ENCODE data around the gene XRCC2.
"Not testable (repeated sequence)": the region's sequence is repeated elsewhere in the genome, so short reads cannot be mapped to it uniquely, and the experiment has no call there.

XRCC2 gene

DNA sequence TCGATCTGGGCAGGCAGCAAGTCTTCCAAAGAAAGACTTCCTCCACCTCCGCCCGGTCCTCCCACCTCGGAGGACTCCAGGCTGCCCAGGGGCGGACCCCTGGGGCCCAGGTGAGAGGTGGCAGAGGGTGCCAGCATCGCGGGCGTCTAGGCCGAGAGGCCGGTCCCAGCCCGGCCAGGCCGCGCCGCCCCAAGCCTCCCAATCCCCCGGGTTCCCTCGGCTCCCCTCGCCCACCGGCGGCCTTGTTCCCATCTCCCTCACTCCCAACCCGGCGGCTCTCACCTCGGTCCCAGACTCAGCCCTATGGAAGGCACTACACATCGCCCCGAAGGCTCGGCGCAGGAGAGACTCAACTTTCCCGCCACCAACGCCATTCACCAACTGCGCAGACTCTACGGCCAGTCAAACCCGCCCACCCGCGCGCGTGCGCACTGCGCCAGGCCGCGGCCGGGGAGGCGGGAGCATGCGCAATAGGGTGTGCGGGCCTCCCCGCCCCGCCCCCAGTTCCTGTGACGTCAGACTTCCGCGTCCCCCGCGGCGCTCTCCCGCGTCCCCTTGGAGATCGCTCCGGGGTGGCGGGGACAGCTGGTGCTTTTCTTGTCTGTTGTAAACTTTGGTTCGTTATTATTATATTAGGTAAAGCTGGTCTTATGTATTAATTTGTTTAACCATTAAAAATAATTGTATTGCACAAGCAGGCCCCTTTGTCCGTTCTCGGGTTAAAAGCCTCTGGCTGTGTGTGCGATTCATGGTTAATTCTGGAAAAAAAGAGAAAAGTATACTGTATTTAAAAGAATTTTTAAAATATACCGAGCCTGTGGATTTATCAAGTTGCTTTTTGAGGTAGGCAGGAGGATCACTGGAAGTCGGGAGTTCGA lies at the start of gene XRCC2:
TSS of gene XRCC2 (minus strand) at position 383 of the 878 bp plus-strand sequence. CDS start at position 321, 62 bp downstream.
- Histone ChIP-seq H3K4me1 (ENCODE audit: control insufficient read depth in 1 of 2, insufficient read depth in 2 of 2, low read length in 2 of 2) (peaks cover 0 to 9% of the 10 kb centered on the region in 2 donors), H3K27ac (ENCODE audit: low read length) (peak within 1 kb of the TSS; percentile 83)

DNA sequence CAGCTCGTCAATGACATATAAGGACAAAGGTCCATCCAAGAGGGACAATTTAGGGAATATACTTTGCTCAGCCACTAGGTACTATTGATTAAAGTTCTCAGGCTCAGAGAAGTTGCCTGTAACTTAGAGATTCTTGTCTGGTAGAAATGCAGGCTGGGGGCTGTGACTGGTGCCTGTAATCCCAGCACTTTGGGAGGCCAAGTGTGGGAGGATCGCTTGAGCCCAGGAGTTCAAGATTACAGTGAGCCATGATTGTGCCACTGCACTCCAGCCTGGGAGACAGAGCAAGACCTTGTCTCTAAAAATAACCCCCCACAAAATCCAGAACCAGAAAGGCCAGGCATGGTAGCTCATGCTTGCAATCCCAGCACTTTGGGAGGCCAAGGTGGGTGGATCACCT lies 47.4 kb upstream of the XRCC2 start:
- Histone ChIP-seq H3K4me1 (ENCODE audit: control insufficient read depth in 1 of 2, insufficient read depth in 2 of 2, low read length in 2 of 2) (no peaks in the 10 kb centered on the region), H3K27me3 (ENCODE audit: low read depth, low read length) (no peaks in the 10 kb centered on the region), H3K4me3 (ENCODE audit: low read depth in 1 of 2, low read length in 2 of 2) (no peak overlapping the region)

More for the DNA sequence above, at the start of gene XRCC2:
- Histone ChIP-seq H3K36me3 (ENCODE audit: control insufficient read depth in 1 of 2, insufficient read depth in 2 of 2, low read length in 2 of 2) (no peaks in the 10 kb centered on the region), H3K27me3 (ENCODE audit: low read depth, low read length) (no peaks in the 10 kb centered on the region), H3K4me3 (ENCODE audit: low read depth in 1 of 2, low read length in 2 of 2) (peak within 1 kb of the TSS; percentile 74 to 97), H3K9me3 (ENCODE audit: control insufficient read depth in 1 of 2, low read length in 2 of 2) (no peaks in the 10 kb centered on the region)

DNA sequence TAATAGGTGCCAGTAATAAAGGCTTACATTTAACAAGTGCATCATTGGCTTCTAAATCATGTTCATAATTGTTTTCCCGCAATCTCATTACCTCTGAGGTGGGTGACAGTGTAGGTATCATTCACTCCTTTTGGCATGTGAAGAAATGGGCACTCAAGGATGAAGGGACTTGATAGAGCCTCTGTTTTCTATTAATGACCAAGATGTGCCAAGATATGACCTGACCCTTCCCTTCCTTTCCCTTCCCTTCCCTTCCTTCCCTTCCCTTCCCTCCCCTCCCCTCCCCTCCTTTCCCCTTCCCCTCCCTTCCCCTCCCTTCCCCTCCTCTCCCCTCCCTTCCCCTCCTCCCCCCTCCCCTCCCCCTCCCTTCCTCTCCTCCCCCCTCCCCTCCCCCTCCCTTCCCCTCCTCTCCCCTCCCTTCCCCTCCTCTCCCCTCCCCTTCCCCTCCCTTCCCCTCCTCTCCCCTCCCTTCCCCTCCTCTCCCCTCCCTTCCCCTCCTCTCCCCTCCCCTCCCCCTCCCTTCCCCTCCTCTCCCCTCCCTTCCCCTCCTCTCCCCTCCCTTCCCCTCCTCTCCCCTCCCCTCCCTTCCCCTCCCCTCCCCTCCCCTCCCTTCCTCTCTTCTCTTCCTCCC lies 36.6 kb upstream of the XRCC2 start:
- not testable (repeated sequence) for H3K36me3 ChIP-seq (ENCODE audit: control insufficient read depth in 1 of 2, insufficient read depth in 2 of 2, low read length in 2 of 2)

More for the DNA sequence above, 47.4 kb upstream of the XRCC2 start:
- Histone ChIP-seq H3K27ac (ENCODE audit: low read length) (no peak overlapping the region), H3K9me3 (ENCODE audit: control insufficient read depth in 1 of 2, low read length in 2 of 2) (no peaks in the 10 kb centered on the region), H3K36me3 (ENCODE audit: control insufficient read depth in 1 of 2, insufficient read depth in 2 of 2, low read length in 2 of 2) (no peaks in the 10 kb centered on the region)

DNA sequence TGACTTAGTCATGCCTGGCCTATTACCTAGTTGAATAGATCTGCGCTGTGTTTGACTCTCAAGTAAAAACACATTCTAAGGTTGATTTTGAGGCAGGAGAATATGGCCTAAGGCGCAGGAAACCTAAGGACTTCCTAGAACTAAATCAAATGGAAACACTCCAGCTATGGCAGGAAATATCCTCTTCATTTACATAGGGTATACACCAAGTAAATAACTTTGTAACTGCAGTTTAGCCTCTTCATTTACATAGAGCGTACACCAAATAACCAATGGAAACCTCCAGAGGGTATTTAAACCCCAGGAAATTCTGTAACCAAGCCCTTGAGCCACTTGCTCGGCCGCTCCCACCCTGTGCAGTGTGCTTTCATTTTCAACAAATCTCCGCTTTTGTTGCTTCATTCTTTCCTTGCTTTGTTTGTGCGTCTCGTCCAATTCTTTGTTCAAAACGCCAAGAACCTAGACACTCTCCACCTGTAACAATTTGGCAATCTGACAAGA lies 35.6 kb upstream of the XRCC2 start:
- no peaks in the 10 kb centered on the region for H3K36me3 ChIP-seq (ENCODE audit: control insufficient read depth in 1 of 2, insufficient read depth in 2 of 2, low read length in 2 of 2)
- H3K9me3 ChIP-seq (ENCODE audit: control insufficient read depth in 1 of 2, low read length in 2 of 2), result no peaks in the 10 kb centered on the region
- no peak overlapping the region for H3K4me3 ChIP-seq (ENCODE audit: low read depth in 1 of 2, low read length in 2 of 2)
- H3K27me3 ChIP-seq (ENCODE audit: low read depth, low read length), result no peaks in the 10 kb centered on the region
- H3K27ac ChIP-seq (ENCODE audit: low read length), result no peak overlapping the region
- H3K4me1 ChIP-seq (ENCODE audit: control insufficient read depth in 1 of 2, insufficient read depth in 2 of 2, low read length in 2 of 2), result peaks cover 0 to 2% of the 10 kb centered on the region in 2 donors

More for the DNA sequence above, 36.6 kb upstream of the XRCC2 start:
- H3K27ac ChIP-seq (ENCODE audit: low read length); H3K4me1 ChIP-seq (ENCODE audit: control insufficient read depth in 1 of 2, insufficient read depth in 2 of 2, low read length in 2 of 2); H3K27me3 ChIP-seq (ENCODE audit: low read depth, low read length); H3K9me3 ChIP-seq (ENCODE audit: control insufficient read depth in 1 of 2, low read length in 2 of 2); H3K4me3 ChIP-seq (ENCODE audit: low read depth in 1 of 2, low read length in 2 of 2): not testable (repeated sequence)

DNA sequence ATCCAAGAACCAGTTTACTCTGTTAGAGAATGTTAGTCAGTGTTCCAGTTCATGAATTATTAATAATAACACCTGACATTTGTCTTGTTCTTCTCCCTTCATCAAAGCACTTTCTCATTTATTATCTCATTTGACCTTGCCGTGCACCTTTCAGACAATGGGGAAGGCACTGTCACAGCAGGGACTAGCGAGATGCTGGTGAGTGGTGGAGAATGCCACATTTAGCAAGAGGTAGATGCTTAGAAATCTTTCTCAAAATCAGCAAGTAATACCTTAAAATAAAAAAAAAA lies 34.2 kb upstream of the XRCC2 start:
- Histone ChIP-seq H3K4me1 (ENCODE audit: control insufficient read depth in 1 of 2, insufficient read depth in 2 of 2, low read length in 2 of 2) (peaks cover 0 to 4% of the 10 kb centered on the region in 2 donors), H3K27me3 (ENCODE audit: low read depth, low read length) (no peaks in the 10 kb centered on the region), H3K27ac (ENCODE audit: low read length) (no peak overlapping the region), H3K4me3 (ENCODE audit: low read depth in 1 of 2, low read length in 2 of 2) (no peak overlapping the region), H3K9me3 (ENCODE audit: control insufficient read depth in 1 of 2, low read length in 2 of 2) (peaks cover 2 to 4% of the 10 kb centered on the region in 2 donors), H3K36me3 (ENCODE audit: control insufficient read depth in 1 of 2, insufficient read depth in 2 of 2, low read length in 2 of 2) (no peaks in the 10 kb centered on the region)

DNA sequence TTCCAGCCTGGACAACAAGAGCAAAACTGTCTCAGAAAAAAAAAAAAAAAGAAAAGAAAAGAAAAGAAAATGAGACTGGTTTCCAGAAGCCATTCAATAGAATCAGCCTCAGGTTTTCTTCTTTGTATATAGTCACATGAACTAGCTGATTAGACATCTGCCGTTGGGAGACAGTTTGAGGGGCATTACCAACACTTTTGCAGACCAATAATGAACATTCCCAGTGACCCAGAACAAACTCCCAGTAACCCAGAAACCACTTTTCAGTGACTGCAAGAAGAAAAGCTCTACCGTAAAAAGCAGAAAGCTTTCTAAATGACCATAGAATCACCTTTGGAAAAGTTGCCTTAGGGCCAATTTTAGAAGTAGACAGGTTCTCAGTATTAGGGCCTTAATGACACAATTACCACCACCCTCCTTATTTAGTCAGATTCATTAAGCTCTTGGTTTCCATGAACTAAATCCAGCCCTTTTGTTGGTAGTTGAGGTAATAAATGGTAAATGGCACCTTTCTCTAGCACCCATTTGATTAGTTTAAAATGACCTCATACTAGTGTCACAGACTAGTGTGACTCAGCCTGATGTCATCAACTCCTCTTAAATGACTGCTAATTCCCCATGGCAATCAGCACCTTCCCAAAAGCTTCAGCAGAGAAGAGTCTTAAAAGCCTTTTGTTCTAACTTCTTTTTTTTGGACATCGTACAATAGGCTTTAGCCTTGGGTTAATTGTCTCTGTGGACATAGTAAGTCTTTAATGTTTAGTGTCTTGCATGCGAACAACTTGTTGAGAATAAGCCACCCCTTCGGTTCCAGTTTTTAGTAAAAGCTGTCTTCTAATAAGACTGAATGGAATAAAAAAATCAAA lies 33.6 kb upstream of the XRCC2 start:
- Histone ChIP-seq H3K36me3 (ENCODE audit: control insufficient read depth in 1 of 2, insufficient read depth in 2 of 2, low read length in 2 of 2) (no peaks in the 10 kb centered on the region), H3K9me3 (ENCODE audit: control insufficient read depth in 1 of 2, low read length in 2 of 2) (peaks cover 5 to 10% of the 10 kb centered on the region in 2 donors), H3K4me3 (ENCODE audit: low read depth in 1 of 2, low read length in 2 of 2) (no peak overlapping the region), H3K27ac (ENCODE audit: low read length) (no peak overlapping the region), H3K27me3 (ENCODE audit: low read depth, low read length) (no peaks in the 10 kb centered on the region), H3K4me1 (ENCODE audit: control insufficient read depth in 1 of 2, insufficient read depth in 2 of 2, low read length in 2 of 2) (peaks cover 0 to 4% of the 10 kb centered on the region in 2 donors)

DNA sequence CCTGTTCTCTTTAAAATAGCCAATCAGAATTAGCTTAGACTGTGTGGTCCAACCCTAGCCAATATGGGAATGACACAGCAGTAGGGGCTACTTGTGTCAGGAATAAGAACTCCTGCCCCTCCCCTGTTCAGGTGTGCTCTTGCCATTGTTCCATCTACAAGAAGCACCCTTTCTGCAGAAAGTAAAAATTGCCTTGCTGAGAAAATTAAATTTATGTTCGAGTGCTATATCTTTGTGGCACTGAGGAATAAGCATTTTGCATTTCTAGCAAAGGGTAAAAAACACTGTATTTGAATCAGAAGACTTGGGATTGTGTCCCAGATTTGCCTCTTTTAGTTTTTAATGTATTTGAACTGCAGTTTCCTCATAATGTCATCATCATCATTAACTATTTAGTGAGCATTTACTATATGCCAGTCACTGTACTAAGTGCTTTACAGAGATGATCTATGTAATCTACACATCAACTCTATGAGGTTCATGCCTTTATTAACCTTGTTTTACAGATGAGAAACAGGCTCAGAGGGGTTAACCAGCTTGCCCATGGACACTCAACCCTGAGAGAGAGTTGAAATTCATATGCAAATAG lies 28.9 kb upstream of the XRCC2 start:
- Histone ChIP-seq H3K27ac (ENCODE audit: low read length) (no peak overlapping the region), H3K27me3 (ENCODE audit: low read depth, low read length) (no peaks in the 10 kb centered on the region), H3K4me3 (ENCODE audit: low read depth in 1 of 2, low read length in 2 of 2) (no peak overlapping the region), H3K36me3 (ENCODE audit: control insufficient read depth in 1 of 2, insufficient read depth in 2 of 2, low read length in 2 of 2) (no peaks in the 10 kb centered on the region), H3K9me3 (ENCODE audit: control insufficient read depth in 1 of 2, low read length in 2 of 2) (peaks cover 5 to 11% of the 10 kb centered on the region in 2 donors), H3K4me1 (ENCODE audit: control insufficient read depth in 1 of 2, insufficient read depth in 2 of 2, low read length in 2 of 2) (peaks cover 0 to 4% of the 10 kb centered on the region in 2 donors)

DNA sequence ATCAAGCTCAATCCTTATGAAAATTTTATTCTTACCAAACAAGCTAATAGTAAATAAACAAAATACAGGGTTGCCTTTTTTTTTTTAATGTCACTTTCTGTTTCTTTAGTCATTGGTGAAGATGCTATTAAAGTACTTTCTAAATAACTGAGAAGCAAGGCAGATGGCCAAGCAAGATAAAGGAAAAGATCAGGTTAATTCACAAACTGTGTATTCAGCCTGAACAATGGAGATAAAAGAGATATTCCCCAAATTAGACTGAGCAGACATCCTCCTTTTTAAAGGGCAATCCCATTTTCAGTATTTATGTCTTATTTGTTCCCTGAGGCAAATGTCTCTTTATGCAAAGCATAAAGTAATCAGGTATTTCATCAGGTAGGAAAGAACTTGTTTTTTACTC lies 23.1 kb upstream of the XRCC2 start:
- H3K27ac ChIP-seq (ENCODE audit: low read length), result no peak overlapping the region
- H3K36me3 ChIP-seq (ENCODE audit: control insufficient read depth in 1 of 2, insufficient read depth in 2 of 2, low read length in 2 of 2), result no peaks in the 10 kb centered on the region
- H3K9me3 ChIP-seq (ENCODE audit: control insufficient read depth in 1 of 2, low read length in 2 of 2), result no peaks in the 10 kb centered on the region
- H3K4me3 ChIP-seq (ENCODE audit: low read depth in 1 of 2, low read length in 2 of 2), result no peak overlapping the region
- no peaks in the 10 kb centered on the region for H3K27me3 ChIP-seq (ENCODE audit: low read depth, low read length)
- no peaks in the 10 kb centered on the region for H3K4me1 ChIP-seq (ENCODE audit: control insufficient read depth in 1 of 2, insufficient read depth in 2 of 2, low read length in 2 of 2)

DNA sequence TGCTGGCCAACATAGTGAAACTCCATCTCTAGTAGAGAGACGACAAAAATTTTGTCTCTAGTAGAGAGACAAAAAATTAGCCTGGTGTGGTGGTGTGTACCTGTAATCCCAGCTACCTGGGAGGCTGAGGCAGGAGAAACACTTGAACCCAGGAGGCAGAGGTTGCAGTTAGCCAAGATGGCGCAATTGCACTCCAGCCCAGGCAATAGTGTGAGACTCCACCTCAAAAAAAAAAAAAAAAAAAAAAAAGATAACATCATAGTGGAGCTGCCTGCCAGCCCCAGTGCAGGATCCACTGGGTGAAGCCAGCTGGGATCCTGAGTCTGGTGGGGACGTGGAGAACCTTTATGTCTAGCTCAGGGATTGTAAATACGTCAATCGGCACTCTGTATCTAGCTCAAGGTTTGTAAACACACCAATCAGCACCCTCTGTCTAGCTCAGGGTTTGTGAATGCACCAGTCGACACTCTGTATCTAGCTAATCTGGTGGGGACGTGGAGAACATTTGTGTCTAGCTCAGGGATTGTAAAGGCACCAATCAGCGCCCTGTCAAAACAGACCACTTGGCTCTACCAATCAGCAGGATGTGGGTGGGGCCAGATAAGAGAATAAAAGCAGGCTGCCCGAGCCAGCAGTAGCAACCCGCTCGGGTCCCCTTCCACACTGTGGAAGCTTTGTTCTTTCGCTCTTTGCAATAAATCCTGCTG lies 21.5 kb upstream of the XRCC2 start:
- H3K9me3 ChIP-seq (ENCODE audit: control insufficient read depth in 1 of 2, low read length in 2 of 2); H3K27ac ChIP-seq (ENCODE audit: low read length); H3K27me3 ChIP-seq (ENCODE audit: low read depth, low read length); H3K4me1 ChIP-seq (ENCODE audit: control insufficient read depth in 1 of 2, insufficient read depth in 2 of 2, low read length in 2 of 2); H3K4me3 ChIP-seq (ENCODE audit: low read depth in 1 of 2, low read length in 2 of 2); H3K36me3 ChIP-seq (ENCODE audit: control insufficient read depth in 1 of 2, insufficient read depth in 2 of 2, low read length in 2 of 2): not testable (repeated sequence)

DNA sequence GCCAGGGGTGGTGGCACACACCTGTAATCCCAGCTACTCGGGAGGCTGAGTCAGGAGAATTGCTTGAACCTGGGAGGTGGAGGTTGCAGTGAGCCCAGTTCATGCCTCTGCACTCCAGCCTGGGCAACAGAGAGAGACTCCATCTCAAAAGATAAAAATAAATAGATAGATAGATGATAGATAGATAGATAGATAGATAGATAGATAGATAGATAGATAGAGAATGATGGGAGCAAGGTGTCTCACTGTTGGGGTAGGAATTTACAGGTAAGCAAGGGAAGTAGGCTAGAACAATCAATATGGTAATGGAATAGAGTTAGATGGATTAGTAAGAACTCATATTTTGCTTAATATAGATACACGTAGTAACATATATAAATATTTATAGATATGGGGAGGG lies 16.3 kb upstream of the XRCC2 start:
- H3K27ac ChIP-seq (ENCODE audit: low read length); H3K9me3 ChIP-seq (ENCODE audit: control insufficient read depth in 1 of 2, low read length in 2 of 2); H3K27me3 ChIP-seq (ENCODE audit: low read depth, low read length); H3K4me3 ChIP-seq (ENCODE audit: low read depth in 1 of 2, low read length in 2 of 2); H3K36me3 ChIP-seq (ENCODE audit: control insufficient read depth in 1 of 2, insufficient read depth in 2 of 2, low read length in 2 of 2); H3K4me1 ChIP-seq (ENCODE audit: control insufficient read depth in 1 of 2, insufficient read depth in 2 of 2, low read length in 2 of 2): not testable (repeated sequence)
